OCI-M1 (cell line): ENCODE data around the gene SLX4IP.
"Not testable (repeated sequence)": the region's sequence is repeated elsewhere in the genome, so short reads cannot be mapped to it uniquely, and the experiment has no call there.

Experiments used
- DNase-seq: peaks from one replicate; lab custom pipeline; 2025; lab: John Stamatoyannopoulos, UW

SLX4IP gene

GRCh38 chr20:10434832-10435812 is at the start of gene SLX4IP:
SLX4IP (plus strand) TSS chr20:10435305; CDS start chr20:10458205, 22,900 bp downstream.
- peak; percentile 98 for DNase-seq

- peak; percentile 65 for DNase-seq
Measured at GRCh38 chr20:10385850-10386544, 49.1 kb upstream of the SLX4IP start.

GRCh38 chr20:10387686-10388085 is 47.4 kb upstream of the SLX4IP start:
- no peak for DNase-seq

- no peak for DNase-seq
Measured at GRCh38 chr20:10388597-10388996, 46.5 kb upstream of the SLX4IP start.

- DNase-seq: no peak
Measured at GRCh38 chr20:10390709-10391108, 44.4 kb upstream of the SLX4IP start.

GRCh38 chr20:10394752-10395151 is 40.4 kb upstream of the SLX4IP start:
- not testable (repeated sequence) for DNase-seq

GRCh38 chr20:10398834-10399369 is 36.2 kb upstream of the SLX4IP start:
- no peak for DNase-seq

- DNase-seq: no peak
Measured at GRCh38 chr20:10402938-10403608, 32.0 kb upstream of the SLX4IP start.

GRCh38 chr20:10404023-10404628 is 31.0 kb upstream of the SLX4IP start:
- peak; percentile 19 for DNase-seq

- no peak for DNase-seq
Measured at GRCh38 chr20:10404959-10405530, 30.1 kb upstream of the SLX4IP start.

- DNase-seq: no peak
Measured at GRCh38 chr20:10408108-10408813, 26.8 kb upstream of the SLX4IP start.

- no peak for DNase-seq
Measured at GRCh38 chr20:10411673-10412072, 23.4 kb upstream of the SLX4IP start.

GRCh38 chr20:10412591-10413408 is 22.3 kb upstream of the SLX4IP start:
- DNase-seq: peak; percentile 13

GRCh38 chr20:10415013-10415650 is 20.0 kb upstream of the SLX4IP start:
- no peak for DNase-seq

- not testable (repeated sequence) for DNase-seq
Measured at GRCh38 chr20:10417218-10417617, 17.9 kb upstream of the SLX4IP start.

GRCh38 chr20:10419550-10420133 is 15.5 kb upstream of the SLX4IP start:
- DNase-seq: no peak

- no peak for DNase-seq
Measured at GRCh38 chr20:10423735-10424134, 11.4 kb upstream of the SLX4IP start.

- peak; percentile 59 for DNase-seq
Measured at GRCh38 chr20:10427060-10427692, 7.9 kb upstream of the SLX4IP start.
